MCF 10A (cell line): Measurements from ENCODE around the gene STOM. TPM values are rescaled to one million over a fixed set of nuclear protein-coding genes. Genes with fewer than 3 reads are reported as not detected.

ENCODE experiments used
- BruUV-seq: library from RNA; stranded (reverse); fragments of 400-500 nt; replicated peaks from 2 replicates; lab custom pipeline; 2021; lab: Mats Ljungman, UMichigan
- CTCF ChIA-PET: fragments of 300-600 bp; sonication (Branson Sonifier 250); formaldehyde crosslinking; extraction: SDS; loops from one replicate; lab custom pipeline; 2021; ENCODE audit warnings: antibody characterized with exemption, inconsistent platforms; lab: Yijun Ruan, JAX
- POLR2A ChIA-PET: fragments of 300-600, 350-650 bp; sonication (Branson Sonifier 250); formaldehyde crosslinking; extraction: SDS; loops from one replicate; lab custom pipeline; 2020; ENCODE audit warnings: antibody characterized with exemption, inconsistent platforms; lab: Yijun Ruan, JAX
- DNase-seq: peaks from one replicate; pipeline ENCODE4 v3.0.0-alpha.2; 2018; ENCODE audit not compliant: unreplicated experiment
- H3K27ac Mint-ChIP-seq: one replicate; pipeline ENCODE4 v1.8.0; 2022; ENCODE audit warnings: mild to moderate bottlenecking, low read depth, mixed read lengths; ENCODE audit not compliant: unreplicated experiment
- H3K27me3 Mint-ChIP-seq: one replicate; pipeline ENCODE4 v1.8.0; 2022; ENCODE audit warnings: mixed read lengths; ENCODE audit not compliant: insufficient read depth, unreplicated experiment
- H3K36me3 Mint-ChIP-seq: one replicate; pipeline ENCODE4 v1.8.0; 2022; ENCODE audit warnings: mild to moderate bottlenecking, moderate library complexity, mixed read lengths; ENCODE audit not compliant: insufficient read depth, unreplicated experiment
- H3K4me1 Mint-ChIP-seq: one replicate; pipeline ENCODE4 v1.8.0; 2022; ENCODE audit warnings: mixed read lengths; ENCODE audit not compliant: insufficient read depth, unreplicated experiment
- H3K4me3 Mint-ChIP-seq: one replicate; pipeline ENCODE4 v1.8.0; 2022; ENCODE audit warnings: mild to moderate bottlenecking, moderate library complexity, mixed read lengths; ENCODE audit not compliant: unreplicated experiment
- H3K9me3 Mint-ChIP-seq: one replicate; pipeline ENCODE4 v1.8.0; 2022; ENCODE audit warnings: mixed read lengths; ENCODE audit not compliant: unreplicated experiment
- CTCF ChIP-seq: fragments of 200-600 bp; IDR thresholded peaks from one replicate; pipeline ENCODE4 v1.8.0; 2022; ENCODE audit warnings: antibody characterized with exemption, mild to moderate bottlenecking; ENCODE audit not compliant: unreplicated experiment
- intact Hi-C: fragments of 100-400 bp; cut with micrococcal nuclease; formaldehyde crosslinking; loops from 2 replicates; pipeline ENCODE4 v1.14.1; 2022
- total RNA-seq: library from RNA; stranded (reverse); gene quantifications from 2 replicates; pipeline ENCODE4 v1.2.3, GENCODE V29; 2022

Gene STOM
- total RNA-seq, 1 experiment from 2014 or later = 231 TPM

GRCh38 chr9:121383715-121384114, 13.7 kb upstream of the STOM start:
- ChIA-PET POLR2A (no interaction called here), CTCF (interaction anchor here (0.9 to 3.4 kb wide), 2 partner anchors 10 to 64 kb away, joined by 9 to 15 read pairs; no protein-coding TSS in a partner anchor)
- no peaks in the 10 kb centered on the region for H3K27me3 Mint-ChIP-seq
- no peaks in the 10 kb centered on the region for H3K4me1 Mint-ChIP-seq
- DNase-seq = no peak
- intact Hi-C loops = no loop called here
- no TSS peak for BruUV-seq
- no peak for TF ChIP-seq CTCF
- no peaks in the 10 kb centered on the region for H3K36me3 Mint-ChIP-seq
- H3K9me3 Mint-ChIP-seq = no peaks in the 10 kb centered on the region
- H3K4me3 Mint-ChIP-seq = no peak overlapping the region
- H3K27ac Mint-ChIP-seq = no peak overlapping the region

- BruUV-seq = no TSS peak
- peaks cover under 1% of the 10 kb centered on the region for H3K4me1 Mint-ChIP-seq
- no peaks in the 10 kb centered on the region for H3K9me3 Mint-ChIP-seq
- ChIA-PET CTCF (interaction anchor here (0.7 to 3.4 kb wide), 5 partner anchors 10 to 102 kb away, joined by 3 to 17 read pairs (median 4); no protein-coding TSS in a partner anchor), POLR2A (interaction anchor here (1.4 to 1.7 kb wide), 3 partner anchors 8 to 89 kb away, joined by 3 to 6 read pairs (median 5); no protein-coding TSS in a partner anchor)
- no peak for TF ChIP-seq CTCF
- no peaks in the 10 kb centered on the region for H3K27me3 Mint-ChIP-seq
- H3K4me3 Mint-ChIP-seq = no peak overlapping the region
- intact Hi-C loops = no loop called here
- DNase-seq = no peak
- no peak overlapping the region for H3K27ac Mint-ChIP-seq
- no peaks in the 10 kb centered on the region for H3K36me3 Mint-ChIP-seq
These were observed 10.8 kb upstream of the STOM start for GRCh38 chr9:121380846-121381245.

- peak; percentile 45 for TF ChIP-seq CTCF
- no peak for DNase-seq
- BruUV-seq = no TSS peak
- Mint-ChIP-seq H3K9me3 (no peaks in the 10 kb centered on the region), H3K4me1 (peaks cover 28% of the 10 kb centered on the region), H3K27ac (no peak overlapping the region), H3K4me3 (no peak overlapping the region), H3K27me3 (no peaks in the 10 kb centered on the region), H3K36me3 (no peaks in the 10 kb centered on the region)
- ChIA-PET POLR2A (interaction anchor here (0.5 to 8.8 kb wide), 15 partner anchors 10 to 254 kb away, joined by 3 to 96 read pairs (median 5); partner anchors contain the start of genes GSN and RAB14), CTCF (interaction anchor here (0.8 to 8.8 kb wide), 9 partner anchors 9 to 163 kb away, joined by 3 to 133 read pairs (median 11); no protein-coding TSS in a partner anchor)
- intact Hi-C loops = loop anchor here (1.0 kb wide), 3 partner anchors 22 to 163 kb away; no protein-coding TSS in a partner anchor
These were observed 6.3 kb upstream of the STOM start for GRCh38 chr9:121376214-121376830.

GRCh38 chr9:121373011-121373729, 3.1 kb upstream of the STOM start:
- intact Hi-C loops = loop anchor here (2.0 kb wide), 2 partner anchors 28 to 90 kb away; no protein-coding TSS in a partner anchor
- CTCF ChIA-PET = interaction anchor here (0.6 to 8.8 kb wide), 16 partner anchors 9 to 917 kb away, joined by 3 to 133 read pairs (median 4); no protein-coding TSS in a partner anchor
- Mint-ChIP-seq H3K27ac (peak overlapping the region; percentile 92), H3K4me3 (peak overlapping the region; percentile 53), H3K27me3 (no peaks in the 10 kb centered on the region), H3K4me1 (peaks cover 40% of the 10 kb centered on the region), H3K9me3 (peaks cover 8% of the 10 kb centered on the region), H3K36me3 (peaks cover 9% of the 10 kb centered on the region)
- TF ChIP-seq CTCF = no peak
- POLR2A ChIA-PET = interaction anchor here (0.6 to 8.8 kb wide), 31 partner anchors 9 to 1004 kb away, joined by 3 to 96 read pairs (median 8); partner anchors contain the start of genes GSN and RAB14
- DNase-seq = peak; percentile 80
- BruUV-seq = TSS peak; percentile 84
